GM21528 (cell line): ENCODE data around the gene SLC38A3.

Experiments
- ATAC-seq: cut with Tn5 transposase; IDR thresholded peaks from one replicate; pipeline ENCODE4 v1.9.1; 2021; ENCODE audit warnings: mild to moderate bottlenecking, moderate library complexity; ENCODE audit not compliant: unreplicated experiment, low FRiP score

Gene SLC38A3

GRCh38 chr3:50263478-50264382 lies 58.7 kb downstream of the SLC38A3 start:
- no peak for ATAC-seq

- no peak for ATAC-seq
These were observed 59.4 kb downstream of the SLC38A3 start for GRCh38 chr3:50264383-50264963.

- ATAC-seq: no peak
These were observed 60.0 kb downstream of the SLC38A3 start for GRCh38 chr3:50264964-50265485.

- ATAC-seq: no peak
These were observed 60.5 kb downstream of the SLC38A3 start for GRCh38 chr3:50265571-50265970.

GRCh38 chr3:50266017-50266416 lies 60.9 kb downstream of the SLC38A3 start:
- ATAC-seq: no peak

- ATAC-seq: no peak
These were observed 61.8 kb downstream of the SLC38A3 start for GRCh38 chr3:50266836-50267235.

GRCh38 chr3:50267280-50267913 lies 62.3 kb downstream of the SLC38A3 start:
- no peak for ATAC-seq

- no peak for ATAC-seq
These were observed 63.2 kb downstream of the SLC38A3 start for GRCh38 chr3:50268276-50268675.

- no peak for ATAC-seq
These were observed 63.8 kb downstream of the SLC38A3 start, which contains the start of gene SEMA3B for GRCh38 chr3:50268703-50269451. Gene SEMA3B (plus strand): TSS chr3:50269147. CDS start chr3:50269241, 94 bp downstream.

- no peak for ATAC-seq
These were observed 64.4 kb downstream of the SLC38A3 start for GRCh38 chr3:50269460-50269859.

- no peak for ATAC-seq
These were observed 64.9 kb downstream of the SLC38A3 start for GRCh38 chr3:50269977-50270413.

GRCh38 chr3:50270422-50271224 lies 65.6 kb downstream of the SLC38A3 start:
- ATAC-seq: no peak
